GM19025 (cell line): ENCODE measurements around the gene LCOR.

Source experiments
- ATAC-seq: cut with Tn5 transposase; IDR thresholded peaks from one replicate; pipeline ENCODE4 v1.9.1; 2021; ENCODE audit warnings: mild to moderate bottlenecking, low read depth, moderate library complexity; ENCODE audit not compliant: unreplicated experiment

LCOR gene

GRCh38 chr10:97043563-97043855 is 211.4 kb downstream of the LCOR start:
- no peak for ATAC-seq
